HUES64 (cell line): ENCODE data around the gene TRAF3IP1.
"Not testable (repeated sequence)": the region's sequence is repeated elsewhere in the genome, so short reads cannot be mapped to it uniquely, and the experiment has no call there.

Source experiments
- H3K27ac ChIP-seq: 2 replicates; pipeline ENCODE4 v1.7.0; 2013; ENCODE audit warnings: low read depth, low read length, inconsistent platforms
- H3K27me3 ChIP-seq: 2 replicates; pipeline ENCODE4 v1.6.1; 2013; ENCODE audit warnings: mild to moderate bottlenecking, low read length; ENCODE audit not compliant: insufficient read depth
- H3K36me3 ChIP-seq: 2 replicates; pipeline ENCODE4 v1.6.1; 2013; ENCODE audit warnings: mild to moderate bottlenecking, low read length; ENCODE audit not compliant: insufficient read depth
- H3K4me1 ChIP-seq: 2 replicates; pipeline ENCODE4 v1.6.1; 2013; ENCODE audit warnings: mild to moderate bottlenecking, low read length, moderate library complexity; ENCODE audit not compliant: insufficient read depth
- H3K4me3 ChIP-seq: 2 replicates; pipeline ENCODE4 v1.5.1; 2013; ENCODE audit warnings: mild to moderate bottlenecking, low read length, moderate library complexity
- H3K9ac ChIP-seq: 2 replicates; pipeline ENCODE4 v1.6.1; 2013; ENCODE audit warnings: mild to moderate bottlenecking, low read depth, low read length
- H3K9me3 ChIP-seq: 2 replicates; pipeline ENCODE4 v1.6.1; 2013; ENCODE audit warnings: low read depth, low read length; ENCODE audit not compliant: insufficient read depth
- WGBS: fragments of 150-250, 120-280 bp; methylation state at CpG from one replicate; pipeline ENCODE4 v1.1.7; 2013; ENCODE audit warnings: missing lambda C conversion rate; 5-methylcytosine and 5-hydroxymethylcytosine counted together

Gene TRAF3IP1

DNA sequence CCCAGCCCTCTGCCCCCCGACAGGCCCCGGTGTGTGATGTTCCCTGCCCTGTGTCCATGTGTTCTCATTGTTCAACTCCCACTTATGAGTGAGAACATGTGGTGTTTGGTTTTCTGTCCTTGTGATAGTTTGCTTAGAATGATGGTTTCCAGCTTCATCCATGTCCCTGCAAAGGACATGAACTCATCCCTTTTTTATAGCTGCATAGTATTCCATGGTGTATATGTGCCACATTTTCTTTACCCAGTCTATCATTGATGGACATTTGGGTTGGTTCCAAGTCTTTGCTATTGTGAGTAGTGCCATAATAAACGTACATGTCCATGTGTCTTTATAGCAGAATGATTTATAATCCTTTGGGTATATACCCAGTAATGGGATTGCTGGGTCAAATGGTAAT lies 52.0 kb downstream of the TRAF3IP1 start:
- not testable (repeated sequence) for H3K27ac ChIP-seq, H3K9me3 ChIP-seq, H3K4me1 ChIP-seq, H3K4me3 ChIP-seq, H3K36me3 ChIP-seq, H3K9ac ChIP-seq, H3K27me3 ChIP-seq
- 90% methylated on average over 3 of the region's 3 CpGs for WGBS

DNA sequence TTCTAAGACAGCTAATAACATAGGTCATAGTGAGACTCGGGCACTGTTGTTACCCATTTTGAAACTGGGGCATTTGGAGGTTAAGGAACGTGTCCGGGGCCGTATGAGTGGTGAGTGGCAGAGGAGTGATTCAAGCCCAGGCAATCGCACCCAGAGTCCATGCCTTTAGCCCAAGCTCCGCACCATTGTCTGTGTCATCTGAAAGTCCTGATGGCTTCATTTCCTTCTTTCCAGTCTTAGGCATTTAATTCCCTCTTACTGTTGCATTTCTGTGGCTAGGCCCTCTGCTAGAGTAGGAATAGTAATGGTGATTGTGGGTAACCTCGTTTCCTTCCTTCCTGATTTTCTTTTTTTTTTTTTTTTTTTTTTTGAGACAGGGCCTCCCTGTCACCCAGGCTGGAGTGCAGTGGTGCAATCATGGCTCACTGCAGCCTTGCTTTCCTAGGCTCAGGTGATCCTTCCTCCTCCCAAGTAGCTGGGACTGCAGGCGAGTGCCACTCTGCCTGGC lies 56.6 kb downstream of the TRAF3IP1 start:
- H3K27ac ChIP-seq: no peak overlapping the region
- 0 out of 2 replicates have a peak, but pooled peaks cover 2% of the 10 kb centered on the region for H3K36me3 ChIP-seq
- no peak overlapping the region for H3K4me3 ChIP-seq
- WGBS: 93% methylated on average over 7 of the region's 8 CpGs
- peaks cover 12% of the 10 kb centered on the region; the same call in 1 of the 2 replicates for H3K4me1 ChIP-seq
- H3K9ac ChIP-seq: no peak overlapping the region
- H3K9me3 ChIP-seq: no peaks in the 10 kb centered on the region
- no peaks in the 10 kb centered on the region for H3K27me3 ChIP-seq

- no peak overlapping the region for H3K27ac ChIP-seq
- H3K4me1 ChIP-seq: peaks cover 12% of the 10 kb centered on the region; the same call in 1 of the 2 replicates
- H3K9ac ChIP-seq: no peak overlapping the region
- H3K36me3 ChIP-seq: 0 out of 2 replicates have a peak, but pooled peaks cover 2% of the 10 kb centered on the region
- H3K27me3 ChIP-seq: no peaks in the 10 kb centered on the region
- no peaks in the 10 kb centered on the region; the same call in 1 of the 2 replicates for H3K9me3 ChIP-seq
- H3K4me3 ChIP-seq: no peak overlapping the region
- 94% methylated on average over 11 of the region's 11 CpGs for WGBS
These were observed 58.1 kb downstream of the TRAF3IP1 start for GRCh38 chr2:238378230-238379095.

GRCh38 chr2:238379096-238379810 lies 58.9 kb downstream of the TRAF3IP1 start:
- H3K27me3 ChIP-seq: no peaks in the 10 kb centered on the region
- H3K27ac ChIP-seq: no peak overlapping the region
- no peaks in the 10 kb centered on the region; the same call in 1 of the 2 replicates for H3K9me3 ChIP-seq
- peaks cover 12% of the 10 kb centered on the region; the same call in 1 of the 2 replicates for H3K4me1 ChIP-seq
- H3K4me3 ChIP-seq: no peak overlapping the region
- 0 out of 2 replicates have a peak, but pooled peaks cover 2% of the 10 kb centered on the region for H3K36me3 ChIP-seq
- no peak overlapping the region for H3K9ac ChIP-seq
- 95% methylated on average over 15 of the region's 15 CpGs for WGBS

DNA sequence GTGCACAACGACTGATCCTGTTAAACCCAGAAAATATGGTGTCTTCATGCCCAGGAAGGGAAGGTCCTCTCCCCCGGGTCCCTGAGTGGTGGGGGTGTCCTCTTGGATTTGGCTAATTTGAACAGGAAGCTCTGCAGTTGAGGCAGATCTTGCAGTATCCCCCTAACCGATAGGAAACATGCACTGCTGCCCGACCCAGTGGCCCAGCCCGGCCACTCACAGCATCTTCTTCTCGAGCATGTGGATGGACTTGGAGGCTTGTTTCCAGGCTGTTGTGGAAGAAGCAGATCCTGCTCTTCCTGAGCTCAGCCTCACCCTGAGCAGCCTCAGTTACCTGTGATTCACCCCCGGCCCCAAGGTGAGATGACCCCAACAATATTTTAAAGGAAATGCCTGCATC lies 60.0 kb downstream of the TRAF3IP1 start:
- Histone ChIP-seq H3K4me3 (no peak overlapping the region), H3K27ac (no peak overlapping the region)
- WGBS: 91% methylated on average over 7 of the region's 7 CpGs

GRCh38 chr2:238380785-238381184 lies 60.5 kb downstream of the TRAF3IP1 start:
- H3K4me1 ChIP-seq: peaks cover 12% of the 10 kb centered on the region; the same call in 1 of the 2 replicates
- H3K9ac ChIP-seq: no peak overlapping the region; the same call in 1 of the 2 replicates
- no peaks in the 10 kb centered on the region for H3K27me3 ChIP-seq
- H3K9me3 ChIP-seq: no peaks in the 10 kb centered on the region; the same call in 1 of the 2 replicates
- 0 out of 2 replicates have a peak, but pooled peaks cover 2% of the 10 kb centered on the region for H3K36me3 ChIP-seq
- no peak overlapping the region for H3K4me3 ChIP-seq
- WGBS: no CpG with 5 or more reads among the region's 1 CpG
- H3K27ac ChIP-seq: no peak overlapping the region

More for the DNA sequence above, 60.0 kb downstream of the TRAF3IP1 start:
- peaks cover 12% of the 10 kb centered on the region; the same call in 1 of the 2 replicates for H3K4me1 ChIP-seq
- H3K36me3 ChIP-seq: 0 out of 2 replicates have a peak, but pooled peaks cover 2% of the 10 kb centered on the region
- H3K9me3 ChIP-seq: no peaks in the 10 kb centered on the region; the same call in 1 of the 2 replicates
- H3K9ac ChIP-seq: peak overlapping the region; percentile 9; the same call in 1 of the 2 replicates
- H3K27me3 ChIP-seq: no peaks in the 10 kb centered on the region

DNA sequence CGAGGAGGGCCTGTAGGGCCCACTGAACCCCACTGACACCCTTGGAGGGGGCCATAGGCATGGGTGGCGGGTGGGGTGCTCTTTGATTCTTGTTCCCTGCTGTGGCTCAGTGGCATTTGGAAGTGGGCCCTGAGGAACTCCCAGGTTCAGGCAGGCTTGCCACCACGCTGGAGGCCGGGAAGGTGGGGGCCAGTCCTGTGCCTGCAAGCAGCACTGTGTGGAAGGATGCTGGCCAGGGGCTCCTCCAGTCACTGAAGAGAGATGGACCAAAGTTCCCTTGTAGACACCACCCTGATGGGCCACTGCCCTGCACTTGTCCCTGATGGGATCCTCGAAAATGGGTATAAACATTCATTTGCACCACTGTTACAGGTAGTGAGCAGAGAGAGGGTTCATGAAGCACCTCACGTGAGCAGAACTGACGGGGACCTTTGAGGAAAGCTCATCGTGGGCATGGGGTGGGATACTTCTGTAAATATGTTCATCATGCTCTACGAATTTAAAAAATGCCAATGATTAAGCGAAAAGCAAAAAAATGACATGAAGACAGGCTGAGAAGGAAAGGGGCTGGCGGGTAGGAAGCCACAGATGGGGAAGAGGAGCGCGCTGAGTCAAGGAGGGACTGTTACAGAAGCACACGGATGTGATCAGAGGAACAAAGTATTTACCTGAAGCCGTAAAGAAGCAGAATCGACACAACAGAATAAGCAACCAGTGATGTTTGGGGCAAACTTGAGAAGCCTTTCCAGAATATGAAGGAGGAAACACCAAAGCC lies 61.2 kb downstream of the TRAF3IP1 start:
- no peak overlapping the region for H3K4me3 ChIP-seq
- H3K9me3 ChIP-seq: no peaks in the 10 kb centered on the region; the same call in 1 of the 2 replicates
- 95% methylated on average over 16 of the region's 16 CpGs for WGBS
- peaks cover 12% of the 10 kb centered on the region; the same call in 1 of the 2 replicates for H3K4me1 ChIP-seq
- H3K27ac ChIP-seq: no peak overlapping the region
- H3K27me3 ChIP-seq: no peaks in the 10 kb centered on the region
- H3K9ac ChIP-seq: no peak overlapping the region
- 0 out of 2 replicates have a peak, but pooled peaks cover 2% of the 10 kb centered on the region for H3K36me3 ChIP-seq

DNA sequence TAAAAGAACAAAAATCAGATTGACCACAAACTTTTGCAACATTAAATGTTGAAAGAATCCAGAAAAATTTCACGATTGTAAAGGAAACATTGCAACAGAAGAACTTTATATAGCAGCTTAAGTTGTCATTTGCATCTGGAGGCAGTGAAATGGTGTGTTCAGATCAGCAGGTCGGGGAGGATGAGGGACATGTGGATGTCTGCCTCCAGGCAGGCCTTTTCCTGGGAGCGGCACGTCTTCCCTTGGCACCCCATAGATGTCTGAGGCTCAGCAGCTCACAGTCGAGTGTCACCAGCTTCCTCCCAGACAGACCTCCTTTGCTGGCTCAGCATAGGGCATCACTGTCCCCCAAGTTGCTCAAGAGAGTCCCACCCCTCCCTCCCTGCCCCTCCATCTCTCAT lies 62.1 kb downstream of the TRAF3IP1 start:
- Histone ChIP-seq H3K4me3 (no peak overlapping the region), H3K9ac (no peak overlapping the region), H3K27me3 (no peaks in the 10 kb centered on the region), H3K4me1 (peaks cover 12% of the 10 kb centered on the region; the same call in 1 of the 2 replicates), H3K9me3 (no peaks in the 10 kb centered on the region; the same call in 1 of the 2 replicates), H3K27ac (no peak overlapping the region), H3K36me3 (0 out of 2 replicates have a peak, but pooled peaks cover 2% of the 10 kb centered on the region)
- 90% methylated on average over 5 of the region's 5 CpGs for WGBS

- Histone ChIP-seq H3K27ac (no peak overlapping the region), H3K27me3 (no peaks in the 10 kb centered on the region), H3K9ac (no peak overlapping the region), H3K36me3 (0 out of 2 replicates have a peak, but pooled peaks cover 2% of the 10 kb centered on the region), H3K4me3 (no peak overlapping the region), H3K4me1 (peaks cover 12% of the 10 kb centered on the region; the same call in 1 of the 2 replicates), H3K9me3 (no peaks in the 10 kb centered on the region; the same call in 1 of the 2 replicates)
- 97% methylated on average over 5 of the region's 5 CpGs for WGBS
These were observed 62.8 kb downstream of the TRAF3IP1 start for GRCh38 chr2:238383135-238383534.

DNA sequence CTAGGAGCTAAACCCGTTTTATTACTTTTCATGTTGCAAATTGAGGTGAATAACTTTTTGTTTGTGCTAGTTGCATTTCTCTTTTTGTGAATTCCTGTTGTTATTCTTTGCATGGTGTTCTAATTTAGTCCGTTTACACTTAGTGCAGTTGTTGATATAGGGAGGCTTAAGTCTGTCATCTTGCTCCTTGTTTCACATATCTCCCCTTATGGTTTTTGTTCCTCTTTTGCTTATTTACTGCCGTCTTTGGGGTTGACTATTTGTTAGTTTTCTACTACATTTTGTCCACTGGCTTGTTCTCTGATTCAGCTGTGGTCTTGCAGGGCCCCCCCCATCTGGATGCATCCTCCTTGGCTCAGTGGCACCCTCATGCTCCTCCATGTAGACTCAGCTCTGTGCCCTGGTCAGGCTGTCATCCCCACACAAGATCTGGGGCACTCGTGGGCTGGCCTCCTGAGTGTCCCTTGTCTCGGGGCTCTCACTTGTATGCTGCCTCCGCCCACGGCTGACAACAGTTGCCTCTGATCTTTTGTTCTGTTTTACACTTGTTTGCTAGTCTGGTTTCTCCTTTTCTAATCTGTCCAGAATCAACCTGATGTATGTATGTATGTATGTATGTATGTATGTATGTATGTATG lies 63.5 kb downstream of the TRAF3IP1 start:
- Histone ChIP-seq H3K36me3 (0 out of 2 replicates have a peak, but pooled peaks cover 2% of the 10 kb centered on the region), H3K9me3 (no peaks in the 10 kb centered on the region; the same call in 1 of the 2 replicates), H3K9ac (no peak overlapping the region), H3K27ac (no peak overlapping the region), H3K4me3 (no peak overlapping the region), H3K27me3 (no peaks in the 10 kb centered on the region), H3K4me1 (peaks cover 12% of the 10 kb centered on the region; the same call in 1 of the 2 replicates)
- WGBS: 94% methylated on average over 7 of the region's 7 CpGs
